IMR-90 (cell line): Measurements from ENCODE around the gene TACC2. TPM values are rescaled to one million over a fixed set of nuclear protein-coding genes. Genes with fewer than 3 reads are reported as not detected.

ENCODE experiments used
- ATAC-seq: fragments of 200-7000 bp; cut with Tn5 transposase; 2 replicates; pipeline ENCODE4 v1.9.1; 2020; ENCODE audit warnings: low read depth, mild to moderate bottlenecking, moderate library complexity
- BruUV-seq: library from RNA; stranded (reverse); fragments of 400-500 nt; replicated peaks from 2 replicates; lab custom pipeline; 2021; lab: Mats Ljungman, UMichigan
- CTCF ChIA-PET: fragments of 300-600 bp; formaldehyde crosslinking; extraction: SDS; loops from one replicate; lab custom pipeline; 2021; ENCODE audit warnings: antibody characterized with exemption; lab: Yijun Ruan, JAX
- POLR2A ChIA-PET: fragments of 300-600 bp; sonication (Branson Sonifier 250); formaldehyde crosslinking; loops from one replicate; lab custom pipeline; 2022; ENCODE audit warnings: antibody characterized with exemption; ENCODE audit not compliant: unreplicated experiment; lab: Charles Lee
- DNase-seq: peaks from one replicate; pipeline ENCODE4 v3.0.0; 2013
- H2AFZ ChIP-seq: replicated peaks from 2 replicates; pipeline ENCODE3; 2013; ENCODE audit warnings: low read length, mild to moderate bottlenecking; ENCODE audit not compliant: poor library complexity
- H2AK5ac ChIP-seq: 2 replicates; pipeline ENCODE4 v1.6.1; 2013; ENCODE audit warnings: low read depth, low read length, inconsistent platforms
- H2AK9ac ChIP-seq: replicated peaks from 2 replicates; pipeline ENCODE3; 2013; ENCODE audit warnings: mild to moderate bottlenecking, low read depth, low read length, moderate library complexity; ENCODE audit not compliant: poor library complexity
- H2BK120ac ChIP-seq: 2 replicates; pipeline ENCODE4 v1.6.1; 2013; ENCODE audit warnings: low read depth, low read length, inconsistent platforms
- H2BK15ac ChIP-seq: 3 replicates; pipeline ENCODE4 v1.6.1; 2013; ENCODE audit warnings: low read depth, low read length, inconsistent platforms
- H2BK20ac ChIP-seq: 2 replicates; pipeline ENCODE4 v1.6.1; 2013; ENCODE audit warnings: low read depth, mild to moderate bottlenecking, inconsistent platforms, low read length, moderate library complexity
- H2BK5ac ChIP-seq: 2 replicates; pipeline ENCODE4 v1.6.1; 2013; ENCODE audit warnings: mild to moderate bottlenecking, low read depth, low read length, inconsistent platforms; ENCODE audit not compliant: poor library complexity, severe bottlenecking
- H3K14ac ChIP-seq: replicated peaks from 2 replicates; pipeline ENCODE4 v1.6.1; 2013; ENCODE audit warnings: low read depth, low read length, inconsistent platforms
- H3K18ac ChIP-seq: 2 replicates; pipeline ENCODE4 v1.6.1; 2013; ENCODE audit warnings: low read depth, low read length, control low read depth
- H3K23ac ChIP-seq: 2 replicates; pipeline ENCODE4 v1.6.1; 2013; ENCODE audit warnings: low read depth, low read length, inconsistent platforms
- H3K27ac ChIP-seq: 2 replicates; pipeline ENCODE4 v1.5.1; 2013; ENCODE audit warnings: mild to moderate bottlenecking, control low read depth, low read length; ENCODE audit not compliant: insufficient read depth
- H3K27me3 ChIP-seq: 2 replicates; pipeline ENCODE4 v1.6.1; 2013; ENCODE audit warnings: low read length; ENCODE audit not compliant: control insufficient read depth, insufficient read depth
- H3K36me3 ChIP-seq: 2 replicates; pipeline ENCODE4 v1.6.1; 2013; ENCODE audit warnings: low read length, mixed read lengths; ENCODE audit not compliant: control insufficient read depth, insufficient read depth
- H3K4ac ChIP-seq: 2 replicates; pipeline ENCODE4 v1.6.1; 2013; ENCODE audit warnings: low read depth, low read length, inconsistent platforms
- H3K4me1 ChIP-seq: 2 replicates; pipeline ENCODE4 v1.6.1; 2013; ENCODE audit warnings: low read length, mixed read lengths; ENCODE audit not compliant: control insufficient read depth, insufficient read depth
- H3K4me2 ChIP-seq: 2 replicates; pipeline ENCODE4 v1.6.1; 2013; ENCODE audit warnings: low read depth, mild to moderate bottlenecking, control low read depth, low read length, moderate library complexity
- H3K4me3 ChIP-seq: 2 replicates; pipeline ENCODE4 v1.5.1; 2013; ENCODE audit warnings: low read depth, mild to moderate bottlenecking, control low read depth, low read length, moderate library complexity; ENCODE audit not compliant: insufficient read depth
- H3K56ac ChIP-seq: 2 replicates; pipeline ENCODE4 v1.6.1; 2013; ENCODE audit warnings: low read length, inconsistent platforms; ENCODE audit not compliant: insufficient read depth; ENCODE audit errors: extremely low read depth
- H3K79me1 ChIP-seq, 2 experiments: 2 replicates each; pipeline ENCODE4 v1.6.1; 2013; ENCODE audit warnings: low read length in 2 of 2, inconsistent platforms in 1 of 2, low read depth in 1 of 2
- H3K9ac ChIP-seq: 2 replicates; pipeline ENCODE4 v1.6.1; 2013; ENCODE audit warnings: low read depth, low read length, control low read depth
- H3K9me1 ChIP-seq: 2 replicates; pipeline ENCODE4 v1.6.1; 2013; ENCODE audit warnings: low read length, inconsistent platforms; ENCODE audit not compliant: insufficient read depth
- H3K9me3 ChIP-seq: 2 replicates; pipeline ENCODE4 v1.6.1; 2013; ENCODE audit warnings: low read length; ENCODE audit not compliant: control insufficient read depth, insufficient read depth
- H4K20me1 ChIP-seq: 2 replicates; pipeline ENCODE4 v1.6.1; 2013; ENCODE audit warnings: low read length, inconsistent platforms; ENCODE audit not compliant: insufficient read depth
- H4K5ac ChIP-seq: 2 replicates; pipeline ENCODE4 v1.6.1; 2013; ENCODE audit warnings: mild to moderate bottlenecking, low read depth, low read length, control low read depth
- H4K8ac ChIP-seq, 2 experiments: 2 replicates each; pipeline ENCODE4 v1.6.1; 2013; ENCODE audit warnings: low read depth in 2 of 2, low read length in 2 of 2, control low read depth in 1 of 2, inconsistent platforms in 1 of 2
- H4K91ac ChIP-seq: 2 replicates; pipeline ENCODE4 v1.6.1; 2013; ENCODE audit warnings: low read depth, low read length, inconsistent platforms; ENCODE audit not compliant: insufficient read depth
- BHLHE40 ChIP-seq: fragments of 150-350 bp; IDR thresholded peaks from 2 replicates; pipeline ENCODE4 v1.6.1; 2016; ENCODE audit warnings: mild to moderate bottlenecking, low read depth, low read length
- CEBPB ChIP-seq: IDR thresholded peaks from 2 replicates; pipeline ENCODE4 v1.6.1; 2012; ENCODE audit warnings: low read depth, low read length, improper control_type of control experiment
- CHD1 ChIP-seq: IDR thresholded peaks from 2 replicates; pipeline ENCODE4 v1.6.1; 2012; ENCODE audit warnings: low read depth, low read length, improper control_type of control experiment
- MAFK ChIP-seq: IDR thresholded peaks from 2 replicates; pipeline ENCODE4 v1.6.1; 2012; ENCODE audit warnings: low read depth, low read length, improper control_type of control experiment
- MAZ ChIP-seq: IDR thresholded peaks from 2 replicates; pipeline ENCODE4 v1.6.1; 2012; ENCODE audit warnings: low read depth, mild to moderate bottlenecking, low read length, improper control_type of control experiment, moderate library complexity, borderline replicate concordance
- MXI1 ChIP-seq: IDR thresholded peaks from 2 replicates; pipeline ENCODE4 v1.6.1; 2012; ENCODE audit warnings: low read depth, mild to moderate bottlenecking, low read length, moderate library complexity, borderline replicate concordance
- NFE2L2 ChIP-seq: fragments of 150-350 bp; IDR thresholded peaks from 2 replicates; pipeline ENCODE4 v1.6.1; 2016; ENCODE audit warnings: low read depth, mild to moderate bottlenecking, low read length
- POLR2A ChIP-seq: IDR thresholded peaks from 2 replicates; pipeline ENCODE4 v1.6.1; 2012; ENCODE audit warnings: mild to moderate bottlenecking, low read depth, low read length
- RAD21 ChIP-seq: IDR thresholded peaks from 2 replicates; pipeline ENCODE4 v1.6.1; 2012; ENCODE audit warnings: low read length, improper control_type of control experiment
- RCOR1 ChIP-seq: IDR thresholded peaks from 2 replicates; pipeline ENCODE4 v1.6.1; 2012; ENCODE audit warnings: mild to moderate bottlenecking, low read length, improper control_type of control experiment; ENCODE audit not compliant: insufficient replicate concordance
- RFX5 ChIP-seq: IDR thresholded peaks from 2 replicates; pipeline ENCODE4 v1.8.0; 2012; ENCODE audit warnings: low read depth, mild to moderate bottlenecking, low read length, moderate library complexity
- SMC3 ChIP-seq: fragments of 150-350 bp; IDR thresholded peaks from 2 replicates; pipeline ENCODE4 v1.6.1; 2016; ENCODE audit warnings: low read depth, mild to moderate bottlenecking, antibody characterized with exemption, low read length, moderate library complexity
- WGBS, 2 experiments: methylation state at CpG; one replicate each; pipeline versions ENCODE4 v1.1.5 to v1.1.7; 2013; ENCODE audit warnings: missing lambda C conversion rate in 2 of 2; ENCODE audit not compliant: insufficient read length in 1 of 2; ENCODE audit errors: extremely low coverage in 2 of 2; 5-methylcytosine and 5-hydroxymethylcytosine counted together
- dilution Hi-C: fragments of 300-500 bp; cut with HindIII; formaldehyde crosslinking; loops from one replicate; pipeline ENCODE4 v1.14.3; 2018; ENCODE audit warnings: low sequenced_read_pairs; ENCODE audit not compliant: unreplicated experiment
- in situ Hi-C: fragments of 300-500 bp; cut with MboI; formaldehyde crosslinking; loops from 3 replicates; pipeline ENCODE4 v1.14.3; 2019; ENCODE audit warnings: low sequenced_read_pairs, inconsistent platforms, mixed read lengths
- intact Hi-C: fragments of 100-400 bp; cut with micrococcal nuclease; formaldehyde crosslinking; loops from 2 replicates; pipeline ENCODE4 v1.10.0; 2022
- polyA plus RNA-seq, 3 experiments: library from polyadenylated mRNA; depleted of rRNA; stranded (reverse); fragments of >200 nt; gene quantifications; 2 replicates each; pipeline ENCODE4 v1.2.3, GENCODE V29; 2012; ENCODE audit warnings: low replicate concordance in 1 of 3
- total RNA-seq: library from RNA; depleted of rRNA; stranded (reverse); fragments of >200 nt; gene quantifications from 2 replicates; pipeline ENCODE4 v1.2.3, GENCODE V29; 2012
- TF ChIP-seq, protein P1 (sequence below): conservative IDR thresholded peaks from 2 replicates; pipeline ENCODE4 v1.5.1; 2012; ENCODE audit warnings: mild to moderate bottlenecking, low read depth, low read length, improper control_type of control experiment
- TF ChIP-seq, protein P2 (sequence below): fragments of 150-350 bp; IDR thresholded peaks from 2 replicates; pipeline ENCODE4 v1.6.1; 2016; ENCODE audit warnings: low read depth, mild to moderate bottlenecking, low read length, moderate library complexity, borderline replicate concordance
- TF ChIP-seq, protein P3 (sequence below): fragments of 150-350 bp; IDR thresholded peaks from 2 replicates; pipeline ENCODE4 v1.6.1; 2017; ENCODE audit warnings: mild to moderate bottlenecking, antibody characterized with exemption, low read length, low read depth

Gene TACC2
- total and polyA plus RNA-seq, 2 of the 4 experiments (the other 2 are of a cell fraction), result 2.9 to 15.4 TPM

DNA sequence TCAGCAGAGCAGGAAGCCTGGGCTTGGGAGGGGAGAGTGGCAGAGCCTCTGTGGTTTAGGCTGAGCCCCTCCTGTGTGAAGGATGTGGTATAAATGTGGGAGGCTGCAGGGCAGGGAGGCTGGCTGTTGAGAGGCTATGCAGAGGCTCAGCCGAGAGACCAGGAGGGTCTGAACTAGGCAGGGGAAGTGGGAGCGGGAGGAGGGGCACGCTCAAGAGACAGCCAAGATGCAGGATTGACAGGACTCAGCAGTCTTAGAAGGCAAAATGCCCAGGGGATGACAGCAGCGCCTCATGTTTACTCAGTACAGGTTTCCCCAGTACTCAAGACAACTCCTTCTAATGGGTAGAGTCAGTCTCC lies 306.5 kb downstream of the TACC2 start:
- Histone ChIP-seq H3K18ac (no peak overlapping the region), H4K20me1 (no peaks in the 10 kb centered on the region), H4K5ac (no peak overlapping the region), H3K4me3 (no peak overlapping the region), H3K27ac (no peak overlapping the region), H3K14ac (no peak overlapping the region), H2AK9ac (no peak overlapping the region), H3K36me3 (no peaks in the 10 kb centered on the region), H3K4me2 (no peak overlapping the region), H3K9me1 (0 out of 2 replicates have a peak, but pooled peaks cover 2% of the 10 kb centered on the region), H4K91ac (no peak overlapping the region), H3K4me1 (no peaks in the 10 kb centered on the region), H3K27me3 (peaks cover 17% of the 10 kb centered on the region; the same call in 1 of the 2 replicates), H4K8ac (no peak overlapping the region), H2AFZ (no peak overlapping the region), H3K9ac (no peak overlapping the region), H3K4ac (no peak overlapping the region), H3K56ac (no peak overlapping the region), H2BK5ac (no peak overlapping the region), H3K23ac (no peak overlapping the region), H2BK15ac (no peak overlapping the region), H2BK20ac (no peak overlapping the region), H2AK5ac (no peak overlapping the region), H3K79me1 (no peaks in the 10 kb centered on the region), H3K9me3 (no peaks in the 10 kb centered on the region), H2BK120ac (no peak overlapping the region)
- WGBS, 2 experiments, result 59% methylated on average over 2 of the region's 4 CpGs; no CpG with 5 or more reads in 1 of the 2 experiments
- POLR2A ChIA-PET, result no interaction called here
- in situ Hi-C loops (loop anchor here (5.0 kb wide), 2 partner anchors 137 to 272 kb away; no protein-coding TSS in a partner anchor), dilution Hi-C loops (no loop called here), intact Hi-C loops (no loop called here)
- no peak for DNase-seq
- CTCF ChIA-PET, result no interaction called here
- no peak for ATAC-seq
- BruUV-seq, result no TSS peak
- TF ChIP-seq NFE2L2 (no peak), POLR2A (no peak), RCOR1 (no peak), MAZ (no peak), MAFK (no peak), RFX5 (no peak), CEBPB (no peak), MXI1 (no peak), CHD1 (no peak), RAD21 (no peak), BHLHE40 (no peak), SMC3 (no peak)
- TF ChIP-seq, protein P1, sequence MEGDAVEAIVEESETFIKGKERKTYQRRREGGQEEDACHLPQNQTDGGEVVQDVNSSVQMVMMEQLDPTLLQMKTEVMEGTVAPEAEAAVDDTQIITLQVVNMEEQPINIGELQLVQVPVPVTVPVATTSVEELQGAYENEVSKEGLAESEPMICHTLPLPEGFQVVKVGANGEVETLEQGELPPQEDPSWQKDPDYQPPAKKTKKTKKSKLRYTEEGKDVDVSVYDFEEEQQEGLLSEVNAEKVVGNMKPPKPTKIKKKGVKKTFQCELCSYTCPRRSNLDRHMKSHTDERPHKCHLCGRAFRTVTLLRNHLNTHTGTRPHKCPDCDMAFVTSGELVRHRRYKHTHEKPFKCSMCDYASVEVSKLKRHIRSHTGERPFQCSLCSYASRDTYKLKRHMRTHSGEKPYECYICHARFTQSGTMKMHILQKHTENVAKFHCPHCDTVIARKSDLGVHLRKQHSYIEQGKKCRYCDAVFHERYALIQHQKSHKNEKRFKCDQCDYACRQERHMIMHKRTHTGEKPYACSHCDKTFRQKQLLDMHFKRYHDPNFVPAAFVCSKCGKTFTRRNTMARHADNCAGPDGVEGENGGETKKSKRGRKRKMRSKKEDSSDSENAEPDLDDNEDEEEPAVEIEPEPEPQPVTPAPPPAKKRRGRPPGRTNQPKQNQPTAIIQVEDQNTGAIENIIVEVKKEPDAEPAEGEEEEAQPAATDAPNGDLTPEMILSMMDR, result no peak
- TF ChIP-seq, protein P2, sequence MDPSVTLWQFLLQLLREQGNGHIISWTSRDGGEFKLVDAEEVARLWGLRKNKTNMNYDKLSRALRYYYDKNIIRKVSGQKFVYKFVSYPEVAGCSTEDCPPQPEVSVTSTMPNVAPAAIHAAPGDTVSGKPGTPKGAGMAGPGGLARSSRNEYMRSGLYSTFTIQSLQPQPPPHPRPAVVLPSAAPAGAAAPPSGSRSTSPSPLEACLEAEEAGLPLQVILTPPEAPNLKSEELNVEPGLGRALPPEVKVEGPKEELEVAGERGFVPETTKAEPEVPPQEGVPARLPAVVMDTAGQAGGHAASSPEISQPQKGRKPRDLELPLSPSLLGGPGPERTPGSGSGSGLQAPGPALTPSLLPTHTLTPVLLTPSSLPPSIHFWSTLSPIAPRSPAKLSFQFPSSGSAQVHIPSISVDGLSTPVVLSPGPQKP, result no peak
- TF ChIP-seq, protein P3, sequence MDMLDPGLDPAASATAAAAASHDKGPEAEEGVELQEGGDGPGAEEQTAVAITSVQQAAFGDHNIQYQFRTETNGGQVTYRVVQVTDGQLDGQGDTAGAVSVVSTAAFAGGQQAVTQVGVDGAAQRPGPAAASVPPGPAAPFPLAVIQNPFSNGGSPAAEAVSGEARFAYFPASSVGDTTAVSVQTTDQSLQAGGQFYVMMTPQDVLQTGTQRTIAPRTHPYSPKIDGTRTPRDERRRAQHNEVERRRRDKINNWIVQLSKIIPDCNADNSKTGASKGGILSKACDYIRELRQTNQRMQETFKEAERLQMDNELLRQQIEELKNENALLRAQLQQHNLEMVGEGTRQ, result no peak
